NCI-H1105 treated with DMSO at 0.1 percent for 48 hours (cell line): ENCODE data around the gene RENBP.

ENCODE experiments used
- DNase-seq: peaks from one replicate; lab custom pipeline; 2025; lab: John Stamatoyannopoulos, UW

RENBP gene

DNA sequence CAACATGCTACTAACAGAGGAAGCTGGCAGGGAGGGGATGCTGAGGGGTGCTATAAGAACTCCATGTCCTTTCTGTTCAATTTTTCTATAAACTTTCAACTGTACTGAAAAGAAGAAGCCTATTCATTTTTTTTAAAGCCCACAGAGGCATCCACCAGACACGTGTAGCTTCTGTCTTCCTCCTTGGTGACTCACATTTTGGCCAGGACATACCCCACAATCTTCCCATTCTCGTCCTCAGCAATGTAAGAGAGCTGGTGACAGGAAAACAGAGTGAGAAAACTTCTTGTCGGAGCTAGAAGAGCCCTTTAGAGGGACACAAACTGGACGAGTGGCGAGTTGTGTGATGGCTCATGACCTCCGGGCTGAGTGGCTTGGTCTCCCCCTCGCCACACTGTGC, 10.7 kb downstream of the RENBP start:
- no peak for DNase-seq

DNA sequence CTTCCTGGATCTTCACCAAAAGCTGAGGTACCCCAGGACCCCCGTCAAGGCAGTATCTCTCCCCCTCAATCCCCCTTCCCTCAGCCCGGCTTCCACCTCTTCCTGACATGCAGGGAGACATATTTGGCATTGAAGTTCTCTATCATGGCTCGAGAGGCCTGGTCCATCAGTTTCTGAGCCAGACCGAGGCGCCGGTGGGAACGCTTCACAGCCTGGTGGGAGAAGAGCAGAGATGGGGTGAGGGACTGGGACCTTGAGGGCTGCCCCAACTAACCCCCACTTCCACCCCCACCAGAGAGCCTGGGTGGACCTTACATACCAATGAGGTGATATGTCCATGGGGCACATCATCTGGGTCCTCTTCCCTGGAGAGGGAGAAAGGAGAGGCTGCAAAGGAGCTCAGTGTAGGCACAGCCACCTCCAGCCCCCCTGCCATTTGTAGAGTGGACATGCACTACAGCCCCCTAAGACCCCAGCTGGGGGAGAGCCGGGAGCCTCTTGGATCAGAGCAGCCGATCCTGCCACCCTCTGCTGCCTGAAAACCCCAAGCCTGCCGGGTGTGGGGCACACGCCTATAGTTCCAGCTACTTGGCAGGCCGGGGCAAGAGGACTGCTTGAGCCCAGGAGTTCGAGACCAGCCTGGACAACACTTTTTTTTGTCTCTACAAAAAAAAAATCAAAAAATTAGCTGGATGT, 12.1 kb downstream of the RENBP start:
- no peak for DNase-seq

DNA sequence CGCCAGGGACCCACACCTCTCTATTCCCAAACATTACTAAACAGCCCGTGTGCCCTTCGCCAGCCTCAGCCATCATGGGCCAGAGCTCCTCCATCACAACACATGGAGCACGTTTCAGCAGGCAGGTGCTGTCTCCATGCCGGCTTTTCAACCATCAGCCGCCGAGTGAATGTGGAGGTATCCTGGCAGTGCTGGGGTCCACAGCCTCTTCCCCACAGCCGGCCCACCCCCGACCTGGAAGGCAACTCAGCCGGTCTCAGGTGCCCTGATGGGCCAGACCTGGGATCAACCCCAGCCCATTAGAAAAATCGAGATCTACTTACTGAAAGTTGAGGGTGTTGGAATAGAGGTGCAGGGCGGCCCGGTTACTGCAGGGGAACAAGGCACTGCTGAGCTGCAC, 12.7 kb downstream of the RENBP start:
- no peak for DNase-seq

DNA sequence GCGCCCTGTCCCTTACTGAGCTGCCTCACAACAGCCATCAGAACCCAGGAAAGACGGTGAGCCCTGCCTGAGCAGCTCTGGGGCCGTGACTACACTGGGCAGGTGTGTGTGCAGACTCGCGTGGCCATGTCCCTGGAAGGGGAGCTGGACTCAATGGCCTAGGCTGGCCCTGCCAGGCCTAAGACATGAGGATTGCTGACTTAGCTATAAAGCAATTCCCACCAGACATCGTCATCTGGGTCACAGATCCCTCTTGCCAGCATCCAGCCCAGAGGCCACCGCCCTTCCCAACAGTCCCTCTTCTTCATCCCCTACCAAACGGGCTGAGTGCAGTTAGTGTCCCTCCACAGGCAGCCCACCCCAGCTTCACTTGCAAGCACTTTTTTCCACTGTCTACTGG, 13.3 kb downstream of the RENBP start:
- DNase-seq, result no peak

DNA sequence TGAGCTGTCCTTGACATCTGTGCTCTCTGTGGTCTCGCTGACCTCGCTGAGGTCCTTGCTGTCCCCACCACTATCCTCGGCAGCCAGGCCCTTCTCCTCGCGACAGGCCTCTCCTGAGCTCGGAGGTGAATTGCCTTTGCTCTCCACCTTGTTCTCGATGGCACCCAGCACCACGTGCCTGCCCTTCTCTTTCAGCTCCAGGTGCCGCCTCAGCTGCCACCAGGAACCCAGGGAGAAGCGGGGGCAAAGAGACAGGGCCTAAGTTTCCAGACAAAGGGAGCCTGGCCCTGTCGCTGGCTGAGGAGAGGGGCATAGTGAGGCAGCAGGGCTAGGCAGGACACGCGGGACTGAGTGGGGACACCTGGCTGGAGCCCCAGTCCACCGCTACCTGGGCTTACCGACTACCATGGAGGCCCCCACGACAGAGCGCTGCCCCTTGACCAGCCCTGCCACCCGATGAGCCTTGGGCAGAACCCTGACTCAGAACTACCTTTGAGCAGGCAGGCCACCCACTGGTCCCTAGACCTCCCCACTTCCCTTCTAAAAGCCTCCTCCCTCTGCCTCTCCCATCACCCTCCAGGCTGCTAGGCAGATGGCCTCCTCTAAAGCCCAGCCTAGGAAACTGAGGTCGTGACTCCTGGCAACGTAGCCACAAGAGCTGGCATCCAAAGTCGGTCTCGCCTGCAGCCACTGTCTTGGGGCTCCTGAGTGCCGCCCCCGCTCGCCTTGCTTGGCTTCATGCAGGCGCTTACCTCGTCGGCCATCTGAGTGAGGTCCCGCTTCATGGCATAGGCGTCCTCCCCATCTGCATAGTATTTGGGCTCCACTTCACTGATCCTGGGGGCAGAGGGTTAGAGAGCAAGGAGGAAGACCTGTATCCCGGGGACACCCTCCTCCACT, 14.2 kb downstream of the RENBP start:
- DNase-seq, result no peak

DNA sequence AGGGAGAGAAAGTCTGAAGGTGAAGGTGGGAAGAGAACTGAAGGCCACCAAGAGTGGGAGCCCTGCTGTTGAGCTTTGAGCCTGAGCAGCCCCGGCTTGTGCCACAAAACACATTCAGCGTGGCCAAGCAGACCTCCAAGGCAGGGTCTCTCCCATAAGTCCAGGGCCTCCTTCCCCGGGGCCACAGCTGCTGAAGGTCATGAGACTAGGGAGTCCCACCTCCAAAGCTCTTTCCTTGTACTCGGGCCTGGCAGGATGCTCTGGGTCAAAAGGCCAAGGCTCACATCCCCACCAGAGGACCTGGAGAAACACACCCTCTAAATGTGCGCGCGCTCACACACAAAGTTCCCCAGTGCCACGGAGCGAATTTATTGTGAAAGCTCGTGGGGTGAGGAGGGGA, 14.9 kb downstream of the RENBP start:
- no peak for DNase-seq

DNA sequence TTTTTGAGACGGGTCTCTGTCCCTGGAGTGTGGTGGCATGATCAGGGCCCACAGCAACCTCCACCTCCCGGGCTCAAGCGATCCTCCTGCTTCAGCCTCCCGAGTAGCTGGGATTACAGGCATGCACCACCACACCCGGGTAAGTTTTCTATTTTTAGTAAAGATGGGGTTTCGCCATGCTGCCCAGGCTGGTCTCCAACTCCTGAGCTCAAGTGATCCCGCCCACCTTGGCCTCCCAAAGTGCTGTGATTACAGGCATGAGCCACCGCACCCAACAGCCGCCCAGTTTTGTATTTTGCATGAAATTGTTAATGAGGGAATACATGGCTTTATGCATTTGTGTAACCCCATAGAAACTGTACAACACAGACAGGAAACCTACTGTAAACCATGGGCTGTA, 15.6 kb downstream of the RENBP start:
- no peak for DNase-seq

DNA sequence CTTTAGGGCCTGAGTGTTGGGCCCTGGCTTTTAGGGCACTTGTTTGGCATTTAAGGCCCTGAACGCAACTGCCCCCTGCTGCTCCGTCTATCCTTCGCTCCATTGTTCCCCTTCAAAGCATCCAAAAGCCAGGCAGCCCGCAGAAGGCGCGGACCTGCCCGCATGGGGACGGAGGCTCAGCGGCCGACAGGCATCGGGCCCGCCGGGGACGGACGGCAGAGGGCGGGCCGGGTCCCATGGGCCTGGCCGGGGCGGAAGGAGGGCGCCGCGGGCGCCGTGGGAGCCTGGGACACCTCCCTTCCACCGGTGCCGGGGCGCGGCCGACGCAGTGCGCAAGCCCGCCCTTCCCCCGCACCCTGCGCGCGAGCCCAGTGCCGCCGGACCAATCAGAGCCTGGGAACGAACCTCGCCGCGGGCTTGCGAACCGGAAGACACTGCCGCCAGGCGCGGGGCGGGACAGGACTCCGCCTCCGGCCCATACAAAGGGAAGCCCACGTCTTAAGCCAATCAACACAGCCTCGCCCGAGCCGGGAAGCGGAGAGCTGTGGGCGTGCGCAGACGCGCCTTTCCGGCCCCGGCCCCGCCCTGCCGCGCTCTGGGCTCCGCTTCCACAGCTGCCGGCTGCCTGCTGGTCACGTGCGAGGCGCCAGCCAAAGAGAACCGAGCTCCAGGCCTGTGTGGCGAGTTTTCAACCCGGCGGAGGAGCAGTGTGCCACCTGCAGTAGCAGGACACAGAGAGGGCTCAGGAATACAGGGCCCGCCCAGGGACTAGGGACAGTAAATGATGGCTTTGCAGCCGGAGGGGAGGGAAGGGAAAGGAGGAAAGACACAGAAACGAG, 16.3 kb downstream of the RENBP start:
- peak; percentile 99 for DNase-seq

DNA sequence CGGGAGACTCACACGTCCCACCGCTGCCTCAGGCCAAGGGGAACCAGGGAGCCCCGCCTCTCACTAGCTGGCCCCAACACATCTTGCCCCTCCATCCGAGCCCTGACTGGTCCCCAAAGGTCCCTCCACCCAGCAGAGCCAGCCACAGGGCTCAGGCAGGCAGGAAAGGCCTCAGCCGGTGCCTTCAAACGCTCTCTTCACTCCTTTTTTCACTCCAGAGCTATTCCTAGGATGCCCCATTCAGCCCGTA, 16.8 kb downstream of the RENBP start:
- peak; percentile 55 for DNase-seq

DNA sequence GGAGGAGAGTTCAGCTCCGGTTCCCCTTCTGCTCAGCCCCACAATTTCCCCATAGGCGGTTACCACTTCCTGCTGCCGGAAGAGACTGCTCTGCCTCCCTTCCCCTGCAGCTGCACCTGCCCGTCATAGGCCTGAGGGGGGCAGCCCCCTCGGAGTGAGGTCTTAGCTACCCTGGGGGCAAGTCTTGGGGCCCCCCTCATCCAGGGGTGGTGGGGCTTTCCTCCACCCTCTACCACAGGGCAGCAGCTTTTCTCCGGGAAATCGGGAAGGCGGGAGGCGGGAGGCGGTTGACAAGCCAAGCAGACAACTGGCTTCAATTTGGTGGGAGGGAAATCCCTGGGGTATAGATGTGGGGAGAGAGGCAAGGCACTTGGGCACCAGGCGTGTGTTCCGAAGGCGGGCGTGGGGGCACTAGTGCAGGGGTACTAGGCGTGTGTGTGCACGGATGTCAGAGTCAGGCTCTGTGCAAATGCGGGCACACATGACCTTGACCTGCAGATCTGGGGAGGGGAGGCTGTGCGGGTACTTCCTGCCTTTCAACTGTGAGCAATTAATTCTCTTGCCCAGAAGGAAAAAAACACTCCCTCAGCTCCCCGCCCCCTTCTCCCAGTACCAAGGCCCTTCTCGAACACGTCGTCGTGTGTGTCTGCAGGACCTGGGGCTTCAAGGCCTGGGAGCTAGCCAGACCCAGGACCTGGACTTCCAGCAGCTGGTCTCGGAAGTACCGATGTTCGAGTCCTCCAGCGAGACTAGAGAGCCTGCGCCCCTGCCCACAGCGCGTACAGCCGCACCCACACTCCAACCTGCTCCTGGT, 17.4 kb downstream of the RENBP start:
- DNase-seq, result peak; percentile 78

DNA sequence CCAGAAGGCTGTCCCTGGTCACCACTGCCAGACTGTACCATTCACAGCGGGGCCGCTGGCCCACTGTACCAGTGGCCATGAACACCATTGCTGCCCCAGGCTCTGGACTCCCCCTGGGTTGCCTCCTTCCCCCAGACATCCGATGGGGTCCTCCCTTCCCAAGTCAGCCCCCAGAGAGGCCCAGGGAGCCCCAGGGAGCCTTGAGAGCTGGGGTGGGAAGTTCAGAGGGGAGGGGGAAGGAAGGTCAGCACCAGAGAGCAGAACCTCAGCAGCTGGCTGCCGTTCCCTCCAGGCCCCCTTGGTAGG, 17.9 kb downstream of the RENBP start:
- DNase-seq, result no peak

DNA sequence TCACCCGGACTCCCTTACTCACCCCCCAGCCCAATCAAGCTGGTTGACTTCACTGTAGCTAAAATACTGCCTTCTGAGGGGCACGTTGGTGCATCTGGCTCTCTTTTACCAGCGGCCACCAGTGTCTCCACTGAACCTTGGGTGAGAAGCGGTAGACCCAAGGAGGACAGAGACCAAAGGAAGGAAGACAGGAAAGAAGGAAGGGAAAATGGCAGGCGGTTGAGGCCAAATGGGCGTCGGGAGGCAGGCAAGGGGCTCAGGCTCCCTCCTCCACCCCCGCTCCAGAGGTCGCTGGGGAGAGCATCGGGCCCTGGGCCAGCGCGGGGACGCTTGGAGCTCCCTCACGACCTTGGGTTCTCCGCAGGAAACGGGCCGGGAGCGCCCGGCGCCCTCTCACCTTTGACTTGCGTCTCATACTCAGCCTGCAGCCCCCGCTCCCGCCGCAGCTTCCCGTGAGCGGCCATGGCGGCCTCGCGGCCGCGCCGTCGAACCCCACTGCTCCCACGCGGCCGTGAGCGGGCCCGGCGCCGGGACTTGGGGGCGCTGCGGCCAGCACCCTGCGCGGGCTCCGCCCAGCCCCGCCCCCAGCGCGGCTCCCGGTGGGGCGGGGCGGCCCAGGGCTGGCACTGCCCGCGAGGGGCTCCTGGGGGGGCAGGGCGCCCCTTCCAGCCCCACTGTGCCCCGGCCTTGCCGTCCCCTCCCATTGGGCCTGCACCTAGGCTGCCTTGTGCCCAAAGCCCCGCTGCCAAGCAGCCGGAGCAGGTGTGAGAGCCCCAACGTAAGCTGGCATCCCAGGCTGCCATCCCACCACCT, 18.5 kb downstream of the RENBP start, which contains the start of gene ARHGAP4:
TSS of gene ARHGAP4 (minus strand) at position 526 of the 813 bp plus-strand sequence. CDS start at position 464, 62 bp downstream.
- peak; percentile 54 for DNase-seq

DNA sequence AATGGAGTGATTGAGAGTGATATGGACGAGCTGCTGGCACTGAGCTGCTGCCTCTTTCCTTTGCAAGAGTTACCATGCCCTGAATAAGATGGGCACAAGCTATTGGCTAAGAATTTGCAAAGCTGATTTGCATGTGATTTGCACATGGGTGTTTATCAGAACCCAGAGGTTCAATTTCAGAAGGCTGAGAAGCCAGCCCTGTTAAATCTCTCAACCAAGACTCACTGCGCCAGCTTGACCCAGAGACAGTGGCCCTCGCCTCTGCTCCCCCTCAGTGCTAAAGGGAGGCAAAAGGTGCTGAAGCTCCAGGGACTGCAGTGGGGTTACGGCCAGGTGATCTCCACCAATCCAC, 19.1 kb downstream of the RENBP start:
- DNase-seq, result no peak

DNA sequence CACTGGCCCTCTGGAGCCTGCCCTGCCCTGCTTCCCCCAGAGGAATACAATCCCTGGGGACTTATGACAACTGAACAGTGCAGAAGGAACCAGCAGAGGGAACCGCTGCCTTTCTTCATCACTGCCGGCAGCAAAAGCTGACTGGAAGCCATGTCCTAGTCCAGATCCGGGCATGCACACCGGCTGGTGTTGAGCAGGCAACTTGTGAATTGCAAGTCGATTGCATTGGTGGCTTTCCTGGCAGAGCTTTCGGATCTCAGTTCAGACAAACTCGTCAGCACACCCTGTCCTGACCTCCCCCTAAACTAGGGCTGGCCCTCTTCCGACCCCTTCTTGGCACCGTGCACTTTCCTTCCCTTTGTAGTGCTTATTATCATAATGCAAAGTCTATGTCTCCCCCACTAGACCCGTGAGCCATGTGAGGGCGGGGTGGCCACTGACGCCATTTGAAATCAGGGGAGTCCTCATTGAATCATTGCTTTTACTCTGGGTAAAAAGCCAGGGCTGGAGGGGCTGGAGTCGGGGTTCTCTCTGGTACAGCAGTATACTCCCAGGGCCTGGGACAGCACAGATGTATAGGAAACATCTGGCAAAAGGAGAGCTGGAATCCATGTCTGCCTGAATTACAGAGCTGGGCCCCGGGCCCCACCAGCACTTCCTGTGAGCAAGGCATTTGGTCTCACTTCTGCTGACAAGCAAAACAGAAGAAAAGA, 20.1 kb downstream of the RENBP start:
- no peak for DNase-seq

DNA sequence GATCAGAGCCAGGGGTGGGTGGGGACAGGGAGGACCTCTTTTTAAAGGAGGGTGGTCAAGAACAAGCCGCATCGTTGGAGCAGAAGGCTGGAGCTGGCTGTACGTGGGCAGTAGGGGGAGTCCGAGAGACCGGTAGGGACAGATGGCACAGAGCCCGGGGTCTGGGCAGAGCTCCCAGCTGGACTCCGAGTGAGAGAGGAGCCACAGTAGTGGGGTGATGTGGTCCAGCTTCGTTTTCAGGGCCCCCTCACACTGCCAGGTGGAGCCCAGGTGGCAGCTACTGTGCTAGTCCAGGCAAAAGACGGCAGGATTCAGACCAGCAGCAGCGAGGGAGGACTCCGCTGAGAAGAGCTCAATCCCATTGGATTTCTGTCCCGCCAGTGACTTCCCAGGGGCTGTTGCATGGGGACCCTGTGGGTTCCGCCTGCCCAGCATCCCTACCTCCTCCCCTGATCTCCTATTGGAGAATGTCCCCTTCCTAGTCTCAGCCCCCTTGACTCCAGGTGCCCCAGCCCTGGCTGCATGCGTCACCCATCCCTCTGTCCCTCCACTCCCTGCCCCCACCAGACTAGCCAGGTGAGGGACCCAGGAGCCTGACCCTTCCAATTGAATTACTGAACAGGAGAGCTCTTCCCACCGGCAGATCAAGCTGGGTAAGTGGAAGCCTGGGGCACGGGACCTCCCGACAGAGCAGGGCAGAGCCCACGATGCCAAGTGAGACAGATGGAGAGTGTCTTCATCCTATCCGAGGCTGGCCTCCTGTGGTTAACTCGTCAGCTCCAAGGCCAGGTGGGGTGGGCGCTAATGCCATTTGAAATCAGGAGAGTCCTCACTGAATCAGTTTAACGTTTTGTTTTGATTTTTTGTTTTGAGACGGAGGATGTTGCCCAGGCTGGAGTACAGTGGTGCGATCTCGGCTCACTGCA, 21.2 kb downstream of the RENBP start:
- peak; percentile 47 for DNase-seq

DNA sequence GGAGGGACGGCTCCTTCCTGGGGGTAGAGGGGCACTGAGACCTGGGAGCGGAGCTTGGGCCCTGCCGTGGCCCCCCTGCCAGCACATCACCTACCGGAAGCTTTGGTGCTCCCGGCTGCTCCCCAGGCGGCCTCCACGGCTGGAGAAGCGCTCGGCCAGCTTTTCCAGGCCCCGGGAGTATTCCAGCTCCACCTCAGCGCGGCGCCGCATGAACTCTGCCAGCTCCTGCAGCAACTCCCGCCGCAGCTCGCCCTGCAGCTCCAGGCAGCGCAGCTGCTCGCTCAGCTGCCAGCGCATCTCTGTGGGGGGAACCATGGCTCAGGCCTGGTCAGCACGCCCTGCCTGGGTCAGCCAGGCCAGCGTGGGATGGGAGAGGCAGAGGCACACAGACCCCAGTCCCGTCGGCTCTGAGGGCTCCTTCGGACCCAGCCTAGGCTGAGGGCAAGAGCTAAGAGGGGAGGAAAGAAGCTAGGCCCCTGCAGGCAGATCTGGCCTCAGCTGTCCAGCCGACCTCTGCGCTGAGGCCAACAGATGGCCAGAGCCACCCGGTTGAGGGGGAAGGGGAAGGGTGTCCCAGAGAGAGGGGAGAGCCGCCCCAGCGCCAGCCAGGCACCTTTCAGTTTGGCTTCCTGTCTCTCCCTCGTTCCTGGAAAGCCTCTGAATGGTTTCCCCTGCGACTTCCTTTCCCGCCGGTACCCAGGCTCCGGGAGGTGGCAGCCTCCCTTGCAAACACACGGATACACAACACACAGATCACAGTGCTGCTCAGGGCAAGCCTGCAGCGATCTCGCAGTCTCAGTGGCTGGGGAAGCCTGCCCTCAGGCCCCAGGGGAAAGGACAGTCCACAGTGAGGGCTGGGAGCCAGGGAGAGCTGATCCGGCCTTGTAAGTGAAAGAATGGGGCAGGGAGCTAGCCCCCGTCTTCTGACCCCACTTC, 22.7 kb downstream of the RENBP start:
- no peak for DNase-seq

DNA sequence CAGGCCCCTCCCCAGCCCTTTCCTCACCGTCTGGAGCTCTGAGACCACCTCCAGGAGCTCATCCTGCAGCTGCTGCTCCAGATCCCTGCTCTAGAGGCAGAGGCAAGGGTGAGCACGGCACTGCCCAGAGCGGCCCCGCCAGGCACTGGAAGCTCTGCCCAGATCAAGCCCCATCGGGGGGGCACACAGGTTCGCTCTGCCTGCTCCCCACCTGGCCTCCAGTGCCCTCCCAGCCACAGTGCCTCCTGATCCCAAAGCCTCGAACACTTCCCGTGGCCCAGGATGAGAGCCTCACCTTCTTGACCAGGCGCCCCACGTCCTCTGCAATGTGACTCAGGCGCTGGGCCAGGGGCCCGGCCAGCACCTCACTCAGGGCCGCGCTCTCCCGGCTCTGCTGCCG, 23.4 kb downstream of the RENBP start:
- no peak for DNase-seq

DNA sequence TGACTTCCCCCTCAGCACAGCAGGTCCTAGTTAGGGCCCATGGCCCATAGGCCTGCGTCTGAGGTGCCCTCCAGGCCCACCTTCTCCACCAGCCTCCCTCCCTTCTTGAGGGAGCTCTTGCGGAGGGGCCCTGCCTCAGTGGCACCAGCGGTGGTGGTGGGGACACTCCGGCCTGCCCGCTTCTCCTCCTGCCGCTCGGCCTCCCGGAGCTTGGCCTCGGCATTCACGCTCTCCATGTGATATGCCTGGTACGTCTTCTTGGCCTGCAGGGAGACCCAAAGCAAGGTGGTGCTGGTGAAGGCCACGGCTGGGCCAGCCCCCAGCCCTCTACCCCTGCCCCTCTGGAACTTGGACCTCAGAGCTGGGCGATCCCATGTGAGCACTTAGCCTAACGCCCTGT, 23.9 kb downstream of the RENBP start:
- no peak for DNase-seq
